SH-SY5Y (cell line): Measurements from ENCODE around the gene SPATA4.

ENCODE experiments used
- GATA2 ChIP-seq: IDR thresholded peaks from 2 replicates; pipeline ENCODE4 v1.6.1; 2011; ENCODE audit warnings: mild to moderate bottlenecking, low read depth, low read length
- GATA3 ChIP-seq: IDR thresholded peaks from 2 replicates; pipeline ENCODE4 v1.6.1; 2011; ENCODE audit warnings: low read depth, mild to moderate bottlenecking, low read length, moderate library complexity

DNA sequence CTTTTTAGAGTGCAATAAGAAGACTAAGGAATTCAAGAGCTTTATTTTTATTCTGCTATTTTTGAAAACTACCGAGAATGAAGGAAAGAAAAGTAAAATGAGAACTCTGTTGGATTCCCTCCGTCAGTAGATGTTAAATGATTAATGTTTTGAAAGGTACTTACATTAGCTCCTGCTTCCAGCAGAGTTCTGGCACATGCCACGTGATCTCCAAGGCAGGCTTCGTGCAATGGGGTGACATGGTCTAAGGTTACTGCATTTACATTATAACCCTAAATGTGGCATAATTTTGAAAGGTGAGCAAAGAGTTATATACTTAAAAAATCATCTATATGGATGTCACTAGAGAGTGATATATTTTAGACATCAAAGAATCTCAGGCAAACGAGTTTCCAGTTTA lies 26.8 kb upstream of the SPATA4 start:
- TF ChIP-seq GATA3 (no peak), GATA2 (no peak)
